HepG2 (cell line): ENCODE data around the gene UTP20. TPM values are rescaled to one million over a fixed set of nuclear protein-coding genes. Genes with fewer than 3 reads are reported as not detected.

ENCODE experiments used
- AGO1 ChIP-seq: fragments of 200-400 bp; formaldehyde crosslinking; IDR thresholded peaks from 2 replicates; pipeline ENCODE4 v1.6.1; 2017; ENCODE audit warnings: mild to moderate bottlenecking, low read depth, low read length, moderate library complexity; ENCODE audit not compliant: poor library complexity, severe bottlenecking
- ARHGAP35 ChIP-seq: sonication (generic); formaldehyde crosslinking; IDR thresholded peaks from 2 replicates; pipeline ENCODE4 v1.9.0; 2022; ENCODE audit warnings: mild to moderate bottlenecking, inconsistent platforms, moderate library complexity, missing genetic modification reagents, borderline replicate concordance
- ATF1 ChIP-seq: IDR thresholded peaks from 2 replicates; pipeline ENCODE4 v1.6.1; 2016; ENCODE audit warnings: mild to moderate bottlenecking, control low read depth
- CREM ChIP-seq, 2 experiments: sonication (generic) in 1 of 2; formaldehyde crosslinking in 1 of 2; IDR thresholded peaks; 2 replicates each; pipeline versions ENCODE4 v1.4.0 to v1.6.1; 2016 to 2020; ENCODE audit warnings: antibody characterized with exemption in 1 of 2, mild to moderate bottlenecking in 1 of 2, missing genetic modification reagents in 1 of 2
- DNMT1 ChIP-seq: sonication (generic); formaldehyde crosslinking; IDR thresholded peaks from 2 replicates; pipeline ENCODE4 v1.5.1; 2020; ENCODE audit warnings: mild to moderate bottlenecking, missing genetic modification reagents
- EZH2 ChIP-seq: conservative IDR thresholded peaks from 2 replicates; pipeline ENCODE4 v1.6.1; 2012; ENCODE audit warnings: mild to moderate bottlenecking, low read depth, low read length, moderate library complexity
- GABPA ChIP-seq, 2 experiments: IDR thresholded peaks; 2 replicates each; pipeline ENCODE4 v1.6.1; 2011 to 2016; ENCODE audit warnings: low read depth in 2 of 2, low read length in 1 of 2, missing biosample characterization in 1 of 2, missing genetic modification characterization in 1 of 2
- HNF4G ChIP-seq, 2 experiments: sonication (generic) in 1 of 2; formaldehyde crosslinking in 1 of 2; IDR thresholded peaks; 2 replicates each; pipeline versions ENCODE4 v1.4.0 to v1.6.1; 2011 to 2020; ENCODE audit warnings: borderline replicate concordance in 2 of 2, low read depth in 2 of 2, mild to moderate bottlenecking in 2 of 2, low read length in 1 of 2, missing genetic modification reagents in 1 of 2, moderate library complexity in 1 of 2
- KAT8 ChIP-seq: IDR thresholded peaks from 2 replicates; pipeline ENCODE4 v1.6.1; 2016; ENCODE audit warnings: missing genetic modification reagents, missing compliant biosample characterization
- KDM1A ChIP-seq: IDR thresholded peaks from 2 replicates; pipeline ENCODE4 v1.6.1; 2016; ENCODE audit warnings: missing compliant biosample characterization
- MAF1 ChIP-seq: sonication (generic); formaldehyde crosslinking; IDR thresholded peaks from 2 replicates; pipeline ENCODE4 v1.5.0; 2020; ENCODE audit warnings: missing genetic modification reagents, borderline replicate concordance
- MEIS1 ChIP-seq: sonication (generic); formaldehyde crosslinking; IDR thresholded peaks from 2 replicates; pipeline ENCODE4 v1.9.0; 2021; ENCODE audit warnings: mild to moderate bottlenecking, missing genetic modification reagents, moderate library complexity, borderline replicate concordance
- NFKB2 ChIP-seq: sonication (generic); formaldehyde crosslinking; IDR thresholded peaks from 2 replicates; pipeline ENCODE4 v1.4.0; 2020; ENCODE audit warnings: missing genetic modification reagents, borderline replicate concordance
- NFYC ChIP-seq: IDR thresholded peaks from 2 replicates; pipeline ENCODE4 v1.6.1; 2016; ENCODE audit warnings: missing genetic modification reagents, missing compliant biosample characterization
- PAX8 ChIP-seq: sonication (generic); formaldehyde crosslinking; IDR thresholded peaks from 2 replicates; pipeline ENCODE4 v1.8.0; 2022; ENCODE audit warnings: mild to moderate bottlenecking, missing genetic modification reagents, borderline replicate concordance
- TGIF2 ChIP-seq: IDR thresholded peaks from 2 replicates; pipeline ENCODE4 v1.6.1; 2016; ENCODE audit warnings: control low read depth, missing compliant biosample characterization
- THAP9 ChIP-seq: sonication (generic); formaldehyde crosslinking; IDR thresholded peaks from 2 replicates; pipeline ENCODE4; 2020; ENCODE audit warnings: missing genetic modification reagents, mild to moderate bottlenecking, borderline replicate concordance
- TSC22D2 ChIP-seq: sonication (generic); formaldehyde crosslinking; IDR thresholded peaks from 2 replicates; pipeline ENCODE4 v1.5.1; 2020; ENCODE audit warnings: missing genetic modification reagents, mild to moderate bottlenecking, borderline replicate concordance
- ZNF121 ChIP-seq: sonication (generic); formaldehyde crosslinking; IDR thresholded peaks from 2 replicates; pipeline ENCODE4 v1.5.0; 2020; ENCODE audit warnings: mild to moderate bottlenecking, missing genetic modification reagents
- ZNF503 ChIP-seq: sonication (generic); formaldehyde crosslinking; IDR thresholded peaks from 2 replicates; pipeline ENCODE4 v1.4.0; 2020; ENCODE audit warnings: missing genetic modification reagents
- ZNF766 ChIP-seq: sonication (generic); formaldehyde crosslinking; IDR thresholded peaks from 2 replicates; pipeline ENCODE4 v1.5.0; 2020; ENCODE audit warnings: missing genetic modification reagents, borderline replicate concordance
- ZNF772 ChIP-seq: sonication (generic); formaldehyde crosslinking; IDR thresholded peaks from 2 replicates; pipeline ENCODE4 v1.5.0; 2020; ENCODE audit warnings: mild to moderate bottlenecking, missing genetic modification reagents
- ZSCAN20 ChIP-seq: sonication (generic); formaldehyde crosslinking; IDR thresholded peaks from 2 replicates; pipeline ENCODE4 v1.4.0; 2020; ENCODE audit warnings: missing genetic modification reagents, mild to moderate bottlenecking, borderline replicate concordance
- polyA plus RNA-seq, 8 experiments: library from polyadenylated mRNA; depleted of rRNA in 3 of 8; stranded (reverse) in 7 of 8; unstranded in 1 of 8; fragments of >200 nt; fragmentation: Illumina TruSeq in 4 of 8; extraction: Trizol in 4 of 8; gene quantifications; 2 replicates each; pipeline versions ENCODE4 v1.2.1 to v1.2.3, GENCODE V29; 2011 to 2016; ENCODE audit warnings: low read depth in 4 of 8, missing spikeins in 1 of 8, mixed read lengths in 1 of 8; ENCODE audit not compliant: insufficient read depth in 1 of 8
- total RNA-seq, 5 experiments: library from RNA; depleted of rRNA; stranded (reverse); fragments of >200 nt; fragmentation: Illumina TruSeq; extraction: Trizol; gene quantifications; 2 replicates each; pipeline ENCODE4 v1.2.3, GENCODE V29; 2016; ENCODE audit warnings: low read depth in 1 of 5

The UTP20 gene
- total and polyA plus RNA-seq, 2 of the 13 experiments (the other 11 are each of a cell fraction or from before 2014, with no cell fraction given): 9.0 to 38.5 TPM

GRCh38 chr12:101407436-101408345, 127.8 kb downstream of the UTP20 start, which contains the start of gene ARL1 (continued):
- 0 out of 2 replicates have a peak, but pooled peaks have one; percentile 23 for TF ChIP-seq ZNF121 (CRISPR knock-in tag)
- TF ChIP-seq TGIF2 (CRISPR knock-in tag): peak; percentile 87
- TF ChIP-seq ZSCAN20 (CRISPR knock-in tag): peak; percentile 86; the same call in 1 of the 2 replicates
- TF ChIP-seq DNMT1 (CRISPR knock-in tag): 0 out of 2 replicates have a peak, but pooled peaks have one; percentile 65
- 0 out of 2 replicates have a peak, but pooled peaks have one; percentile 1 for TF ChIP-seq HNF4G (IDR thresholded peaks at IDR 0.05; ENCODE audit: borderline replicate concordance, low read depth, low read length)
- TF ChIP-seq HNF4G (CRISPR knock-in tag; IDR thresholded peaks at IDR 0.05; ENCODE audit: borderline replicate concordance, low read depth): no peak
- TF ChIP-seq PAX8: peak; percentile 21; the same call in 1 of the 2 replicates
- TF ChIP-seq ATF1 (CRISPR knock-in tag): peak; percentile 88
- TF ChIP-seq NFKB2 (CRISPR knock-in tag): no peak
- peak; percentile 88 for TF ChIP-seq KAT8
- TF ChIP-seq CREM (IDR thresholded peaks at IDR 0.05): peak; percentile 84
- TF ChIP-seq CREM (CRISPR knock-in tag; IDR thresholded peaks at IDR 0.05): 0 out of 2 replicates have a peak, but pooled peaks have one; percentile 3
- peak; percentile 75 for TF ChIP-seq ZNF503 (CRISPR knock-in tag)
- peak; percentile 60; the same call in 1 of the 2 replicates for TF ChIP-seq THAP9 (CRISPR knock-in tag)
- TF ChIP-seq EZH2: no peak
- no peak for TF ChIP-seq GABPA (IDR thresholded peaks at IDR 0.05; ENCODE audit: low read depth, low read length)
- peak; percentile 41; the same call in 1 of the 2 replicates for TF ChIP-seq GABPA (CRISPR knock-in tag; IDR thresholded peaks at IDR 0.05; ENCODE audit: low read depth)
- TF ChIP-seq KDM1A: no peak
- 0 out of 2 replicates have a peak, but pooled peaks have one; percentile 12 for TF ChIP-seq NFYC (CRISPR knock-in tag)
- peak; percentile 71 for TF ChIP-seq AGO1
- TF ChIP-seq MAF1 (CRISPR knock-in tag): no peak
- TF ChIP-seq ARHGAP35 (CRISPR knock-in tag): no peak
- TF ChIP-seq MEIS1: peak; percentile 50
- peak; percentile 20; the same call in 1 of the 2 replicates for TF ChIP-seq ZNF766
- TF ChIP-seq ZNF772 (CRISPR knock-in tag): peak; percentile 20; the same call in 1 of the 2 replicates
- TF ChIP-seq TSC22D2 (CRISPR knock-in tag): peak; percentile 9; the same call in 1 of the 2 replicates
